Mucosa of descending colon (tissue), 3 donors: ENCODE results near the gene GPS2. TPM values are rescaled to one million over a fixed set of nuclear protein-coding genes. Genes with fewer than 3 reads are reported as not detected.

Source experiments
- ATAC-seq: fragments of 200-7000 bp; cut with Tn5 transposase; one replicate; pipeline ENCODE4 v1.9.1; 2020; ENCODE audit warnings: mild to moderate bottlenecking, moderate library complexity
- DNase-seq, 3 donors: peaks; one replicate each; pipeline ENCODE4 v3.0.0-alpha.2; 2020
- H3K36me3 ChIP-seq: fragments of 200-600 bp; one replicate; pipeline ENCODE4 v1.8.0; 2021; ENCODE audit warnings: low read depth, mild to moderate bottlenecking
- H3K4me1 ChIP-seq: fragments of 200-600 bp; one replicate; pipeline ENCODE4 v1.8.0; 2021; ENCODE audit warnings: low read depth, mild to moderate bottlenecking
- H3K4me3 ChIP-seq: fragments of 200-600 bp; one replicate; pipeline ENCODE4 v1.8.0; 2021; ENCODE audit warnings: mild to moderate bottlenecking
- H3K9me3 ChIP-seq: fragments of 200-600 bp; one replicate; pipeline ENCODE4 v1.8.0; 2021; ENCODE audit warnings: mild to moderate bottlenecking
- CTCF ChIP-seq: fragments of 200-600 bp; IDR thresholded peaks from one replicate; pipeline ENCODE4 v1.8.0; 2022; ENCODE audit warnings: antibody characterized with exemption, mild to moderate bottlenecking
- intact Hi-C, 2 donors: fragments of 100-400 bp; cut with DNase I in 1 of 2; cut with micrococcal nuclease in 1 of 2; formaldehyde crosslinking; loops; one replicate each; pipeline versions ENCODE4 v1.11.0 to v1.11.1; 2022; cut with DNase I, micrococcal nuclease
- total RNA-seq, 3 donors: library from RNA; stranded (reverse); fragmentation: NEBNext Ultra II Directional in 2 of 3; extraction: Animal tissue kit (Norgen Biotek cat#: 25700) in 2 of 3; gene quantifications; one replicate each; pipeline versions ENCODE4 v1.2.1 to v1.2.4, GENCODE V29; 2021 to 2023
- donor health status: DM: no; HTN: no; CAD: no; lungs with moderate emphysema.
- donor health status: DM: no; HTN: no; CAD: no.
- donor health status: DM: no; HTN: yes; CAD: no.

Gene GPS2
- total RNA-seq, 3 donors from 2014 or later, result 68.1 to 89.8 (median 83.2) TPM

- Histone ChIP-seq H3K4me3 (no peak overlapping the region), H3K36me3 (peaks cover 8% of the 10 kb centered on the region), H3K4me1 (peaks cover 12% of the 10 kb centered on the region), H3K9me3 (no peaks in the 10 kb centered on the region)
- TF ChIP-seq CTCF, result no peak
- ATAC-seq (no peak), DNase-seq (no peak)
- intact Hi-C loops, result no loop called here
Observed at GRCh38 chr17:7327056-7327455, 11.9 kb upstream of the GPS2 start.

- Histone ChIP-seq H3K4me1 (peaks cover 12% of the 10 kb centered on the region), H3K36me3 (peaks cover 8% of the 10 kb centered on the region), H3K4me3 (no peak overlapping the region), H3K9me3 (no peaks in the 10 kb centered on the region)
- TF ChIP-seq CTCF, result no peak
- no peak for DNase-seq
- intact Hi-C loops, result no loop called here
- no peak for ATAC-seq
Observed at GRCh38 chr17:7326186-7326585, 11.0 kb upstream of the GPS2 start.

- no peak for TF ChIP-seq CTCF
- peaks cover 8% of the 10 kb centered on the region for H3K36me3 ChIP-seq
- DNase-seq, result no peak
- intact Hi-C loops, result no loop called here
- no peak overlapping the region for H3K4me3 ChIP-seq
- peaks cover 9% of the 10 kb centered on the region for H3K4me1 ChIP-seq
- ATAC-seq, result no peak
- no peaks in the 10 kb centered on the region for H3K9me3 ChIP-seq
Observed at GRCh38 chr17:7325031-7325528, 9.9 kb upstream of the GPS2 start.

- Histone ChIP-seq H3K36me3 (peaks cover 8% of the 10 kb centered on the region), H3K4me1 (peaks cover 9% of the 10 kb centered on the region), H3K4me3 (no peak overlapping the region), H3K9me3 (no peaks in the 10 kb centered on the region)
- TF ChIP-seq CTCF, result no peak
- no peak for DNase-seq
- intact Hi-C loops, result no loop called here
- no peak for ATAC-seq
Observed at GRCh38 chr17:7324438-7324779, 9.2 kb upstream of the GPS2 start.

- Histone ChIP-seq H3K4me1 (peaks cover 9% of the 10 kb centered on the region), H3K36me3 (peaks cover 5% of the 10 kb centered on the region), H3K9me3 (no peaks in the 10 kb centered on the region), H3K4me3 (no peak overlapping the region)
- DNase-seq (peak in 2 of 3 donors; percentile 80 to 81), ATAC-seq (peak; percentile 46)
- TF ChIP-seq CTCF, result peak; percentile 73
- intact Hi-C loops, result no loop called here
Observed at GRCh38 chr17:7323731-7324437, 8.7 kb upstream of the GPS2 start.
